Esophagus muscularis mucosa (tissue), 4 donors: ENCODE measurements around the gene CUX1. TPM values are rescaled to one million over a fixed set of nuclear protein-coding genes. Genes with fewer than 3 reads are reported as not detected.
"Not testable (repeated sequence)": the region's sequence is repeated elsewhere in the genome, so short reads cannot be mapped to it uniquely, and the experiment has no call there.

Experiments
- DNase-seq: peaks from one replicate; pipeline ENCODE4 v3.0.0-alpha.2; 2017; ENCODE audit errors: extremely low spot score
- H3K27ac ChIP-seq, 4 donors: fragments of 200-600 bp; sonication (generic); replicated peaks in 1 of 4; 1 replicate in 3 of 4; 2 replicates in 1 of 4; pipeline ENCODE4 v1.5.1; 2016 to 2019; ENCODE audit warnings: mild to moderate bottlenecking in 1 of 4
- H3K27me3 ChIP-seq, 4 donors: fragments of 200-600 bp; sonication (generic); one replicate each; pipeline versions ENCODE4 v1.5.1 to v1.6.0; 2016 to 2019
- H3K36me3 ChIP-seq, 4 donors: fragments of 200-600 bp; sonication (generic); one replicate each; pipeline ENCODE4 v1.5.1; 2016 to 2019
- H3K4me1 ChIP-seq, 4 donors: fragments of 200-600 bp; sonication (generic); one replicate each; pipeline ENCODE4 v1.5.1; 2016 to 2019
- H3K4me3 ChIP-seq, 4 donors: fragments of 200-600 bp; sonication (generic); 1 replicate in 2 of 4; 2 replicates in 2 of 4; pipeline ENCODE4 v1.5.1; 2016 to 2019; ENCODE audit warnings: mild to moderate bottlenecking in 4 of 4, moderate library complexity in 1 of 4
- H3K9me3 ChIP-seq, 4 donors: fragments of 200-600 bp; sonication (generic); 1 replicate in 3 of 4; 2 replicates in 1 of 4; pipeline ENCODE4 v1.5.1; 2016 to 2019
- EP300 ChIP-seq: sonication (generic); formaldehyde crosslinking; IDR thresholded peaks from one replicate; pipeline ENCODE4 v1.6.1; 2017; ENCODE audit warnings: antibody characterized with exemption
- POLR2A ChIP-seq: fragments of 450-650 bp; IDR thresholded peaks from one replicate; pipeline ENCODE4 v1.6.1; 2017; ENCODE audit warnings: antibody characterized with exemption, moderate library complexity, mild to moderate bottlenecking, low read depth
- POLR2AphosphoS5 ChIP-seq, 2 donors: sonication (generic); formaldehyde crosslinking; IDR thresholded peaks; one replicate each; pipeline ENCODE4 v1.6.1; 2017; ENCODE audit warnings: antibody characterized with exemption in 2 of 2
- WGBS: methylation state at CpG from one replicate; pipeline ENCODE4 v1.1.5; 2018; 5-methylcytosine and 5-hydroxymethylcytosine counted together
- intact Hi-C: fragments of 100-400 bp; cut with DNase I; formaldehyde crosslinking; loops from one replicate; pipeline ENCODE4 v1.15.1; 2023
- total RNA-seq, 4 donors: library from RNA; depleted of rRNA; stranded (reverse); fragments of >200 nt; gene quantifications; one replicate each; pipeline versions ENCODE4 v1.1.0 to v1.2.1, GENCODE V29; 2016
- TF ChIP-seq, protein P1 (sequence below), 3 experiments: fragments of 200-600 bp in 2 of 3; fragments of 450-650 bp in 1 of 3; sonication (generic) in 2 of 3; IDR thresholded peaks; one replicate each; pipeline ENCODE4 v1.5.1; 2017 to 2019; ENCODE audit warnings: antibody characterized with exemption in 3 of 3, mild to moderate bottlenecking in 2 of 3, moderate library complexity in 1 of 3

Gene CUX1
- total RNA-seq, 4 donors from 2014 or later = 61.5 to 136 (median 92.3) TPM

- Histone ChIP-seq H3K27me3 (no peaks in the 10 kb centered on the region), H3K36me3 (no peaks in the 10 kb centered on the region), H3K4me3 (no peak overlapping the region), H3K27ac (no peak overlapping the region), H3K9me3 (peaks cover 0 to under 1% (median 0%) of the 10 kb centered on the region in 4 donors), H3K4me1 (peaks cover 1 to 10% (median 3%) of the 10 kb centered on the region in 4 donors)
- TF ChIP-seq EP300 (no peak), POLR2A (no peak), POLR2AphosphoS5 (IDR thresholded peaks at IDR 0.05) (no peak)
- TF ChIP-seq, protein P1, sequence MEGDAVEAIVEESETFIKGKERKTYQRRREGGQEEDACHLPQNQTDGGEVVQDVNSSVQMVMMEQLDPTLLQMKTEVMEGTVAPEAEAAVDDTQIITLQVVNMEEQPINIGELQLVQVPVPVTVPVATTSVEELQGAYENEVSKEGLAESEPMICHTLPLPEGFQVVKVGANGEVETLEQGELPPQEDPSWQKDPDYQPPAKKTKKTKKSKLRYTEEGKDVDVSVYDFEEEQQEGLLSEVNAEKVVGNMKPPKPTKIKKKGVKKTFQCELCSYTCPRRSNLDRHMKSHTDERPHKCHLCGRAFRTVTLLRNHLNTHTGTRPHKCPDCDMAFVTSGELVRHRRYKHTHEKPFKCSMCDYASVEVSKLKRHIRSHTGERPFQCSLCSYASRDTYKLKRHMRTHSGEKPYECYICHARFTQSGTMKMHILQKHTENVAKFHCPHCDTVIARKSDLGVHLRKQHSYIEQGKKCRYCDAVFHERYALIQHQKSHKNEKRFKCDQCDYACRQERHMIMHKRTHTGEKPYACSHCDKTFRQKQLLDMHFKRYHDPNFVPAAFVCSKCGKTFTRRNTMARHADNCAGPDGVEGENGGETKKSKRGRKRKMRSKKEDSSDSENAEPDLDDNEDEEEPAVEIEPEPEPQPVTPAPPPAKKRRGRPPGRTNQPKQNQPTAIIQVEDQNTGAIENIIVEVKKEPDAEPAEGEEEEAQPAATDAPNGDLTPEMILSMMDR (IDR thresholded peaks at IDR 0.05) = no peak
- no peak for DNase-seq
- intact Hi-C loops = no loop called here
- 86% methylated on average over 13 of the region's 13 CpGs for WGBS
Observed at GRCh38 chr7:102050864-102051460, 233.5 kb downstream of the CUX1 start.

DNA sequence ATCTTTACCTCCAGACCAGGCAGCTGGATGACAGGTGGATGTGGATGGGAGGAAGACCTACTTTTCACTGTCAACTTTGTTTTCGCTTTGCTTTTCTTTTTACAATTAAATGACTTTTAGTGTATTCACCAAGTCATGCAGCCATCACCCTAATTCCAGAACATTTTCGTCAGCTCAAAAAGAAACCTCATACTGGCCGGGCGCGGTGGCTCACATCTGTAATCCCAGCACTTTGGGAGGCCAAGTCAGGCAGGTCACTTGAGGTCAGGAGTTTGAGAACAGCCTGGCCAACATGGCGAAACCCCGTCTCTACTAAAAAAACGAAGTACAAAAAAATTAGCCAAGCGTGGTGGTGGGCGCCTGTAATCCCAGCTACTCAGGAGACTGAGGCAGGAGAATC, 234.3 kb downstream of the CUX1 start:
- H3K36me3 ChIP-seq, DNase-seq, H3K27ac ChIP-seq, intact Hi-C loops, H3K9me3 ChIP-seq, H3K4me1 ChIP-seq, H3K4me3 ChIP-seq, H3K27me3 ChIP-seq: not testable (repeated sequence)
- WGBS = 91% methylated on average over 10 of the region's 10 CpGs

DNA sequence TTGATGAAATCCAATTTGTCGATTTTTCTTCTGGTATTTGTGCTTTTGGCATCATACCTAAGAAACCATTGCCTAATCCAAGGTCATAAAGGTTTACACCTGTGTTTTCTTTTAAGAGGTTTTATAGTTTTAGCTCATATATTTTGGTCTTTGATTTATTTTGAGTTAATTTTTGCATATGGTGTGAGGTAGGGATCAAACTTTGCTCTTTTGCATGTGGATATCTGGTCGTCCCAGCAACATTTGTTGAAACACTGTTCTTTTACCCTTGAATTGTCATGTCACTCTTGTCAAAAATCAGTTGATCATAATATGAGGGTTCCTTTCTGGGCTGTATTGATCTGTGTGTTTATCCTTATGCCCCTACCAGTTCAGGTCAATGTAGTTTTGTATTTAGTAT, 236.7 kb downstream of the CUX1 start:
- Histone ChIP-seq H3K36me3 (no peaks in the 10 kb centered on the region), H3K4me1 (peaks cover 0 to 3% (median 0%) of the 10 kb centered on the region in 4 donors), H3K27me3 (no peaks in the 10 kb centered on the region), H3K27ac (no peak overlapping the region), H3K9me3 (peaks cover 0 to 6% (median 0%) of the 10 kb centered on the region in 4 donors), H3K4me3 (no peak overlapping the region)
- intact Hi-C loops = no loop called here
- WGBS = 98% methylated on average over 2 of the region's 2 CpGs
- TF ChIP-seq POLR2AphosphoS5 (IDR thresholded peaks at IDR 0.05) = no peak
- no peak for TF ChIP-seq EP300
- TF ChIP-seq POLR2A = no peak
- TF ChIP-seq, protein P1 (IDR thresholded peaks at IDR 0.05) = no peak
- DNase-seq = no peak

DNA sequence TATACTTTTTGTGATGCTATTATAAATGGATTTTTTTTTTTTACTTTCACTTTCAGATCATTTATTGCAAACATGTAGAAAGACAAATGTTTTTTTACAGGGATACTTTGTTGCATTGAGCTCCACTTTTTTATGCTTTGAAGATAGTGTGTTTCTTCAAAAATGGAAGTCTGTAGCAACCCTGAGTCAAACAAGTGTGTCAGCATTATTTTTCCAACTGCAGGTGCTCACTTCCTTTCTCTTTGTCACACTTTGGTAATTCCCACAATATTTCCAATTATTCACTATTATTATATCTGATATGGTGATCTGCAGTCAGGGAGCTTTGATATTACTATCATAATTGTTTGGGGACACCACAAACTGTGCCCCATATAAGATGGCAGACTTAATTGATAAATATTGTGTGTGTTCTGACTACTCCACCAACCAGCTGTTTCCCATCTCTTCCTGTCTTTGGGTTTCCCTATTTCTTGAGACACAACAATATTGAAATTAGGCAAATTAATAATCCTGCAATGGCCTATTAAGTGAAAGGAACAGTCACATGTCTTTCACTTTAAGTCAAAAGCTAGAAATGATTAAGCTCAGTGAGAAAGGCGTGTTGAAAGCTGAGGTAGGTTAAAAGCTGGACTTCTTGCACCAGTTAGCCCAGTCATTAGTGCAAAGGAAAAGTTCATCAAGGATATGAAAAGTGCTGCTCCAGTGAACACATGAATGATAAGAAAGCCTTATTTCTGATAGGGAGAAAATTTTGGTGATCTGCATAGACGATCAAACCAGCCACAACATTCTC, 238.0 kb downstream of the CUX1 start:
- intact Hi-C loops = no loop called here
- no peak overlapping the region for H3K27ac ChIP-seq
- no peaks in the 10 kb centered on the region for H3K27me3 ChIP-seq
- TF ChIP-seq POLR2A (no peak), POLR2AphosphoS5 (IDR thresholded peaks at IDR 0.05) (no peak), EP300 (no peak)
- TF ChIP-seq, protein P1 (IDR thresholded peaks at IDR 0.05) = no peak
- H3K36me3 ChIP-seq = no peaks in the 10 kb centered on the region
- peaks cover 0 to 6% (median 0%) of the 10 kb centered on the region in 4 donors for H3K9me3 ChIP-seq
- no peak overlapping the region for H3K4me3 ChIP-seq
- H3K4me1 ChIP-seq = no peaks in the 10 kb centered on the region
- 100% methylated on average over 2 of the region's 2 CpGs for WGBS
- no peak for DNase-seq

DNA sequence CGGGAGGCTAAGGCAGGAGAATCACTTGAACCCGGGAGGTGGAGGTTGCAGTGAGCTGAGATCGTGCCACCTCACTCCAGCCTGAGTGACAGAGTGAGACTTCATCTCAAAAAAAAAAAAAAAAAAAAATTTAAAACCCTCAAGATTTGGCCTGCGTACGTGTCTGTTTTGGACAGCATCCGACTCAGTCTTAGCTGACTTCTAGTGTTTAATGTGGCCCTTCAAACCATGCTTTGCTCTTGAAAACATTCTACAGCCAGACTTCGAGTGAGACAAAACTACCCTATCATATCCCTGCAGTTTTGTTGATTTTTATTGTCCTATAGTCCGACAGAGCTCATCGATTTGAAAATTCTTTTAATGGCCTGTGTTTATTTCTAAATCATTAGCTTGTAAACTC, 242.1 kb downstream of the CUX1 start:
- intact Hi-C loops = no loop called here

More for the DNA sequence above, 242.1 kb downstream of the CUX1 start:
- H3K36me3 ChIP-seq = no peaks in the 10 kb centered on the region
- H3K4me3 ChIP-seq = no peak overlapping the region
- H3K27ac ChIP-seq = no peak overlapping the region
- TF ChIP-seq, protein P1 (IDR thresholded peaks at IDR 0.05) = no peak
- no peak for TF ChIP-seq POLR2AphosphoS5 (IDR thresholded peaks at IDR 0.05)
- TF ChIP-seq POLR2A = no peak
- no peak for TF ChIP-seq EP300
- H3K4me1 ChIP-seq = peaks cover 8 to 12% (median 11%) of the 10 kb centered on the region in 4 donors
- WGBS = 86% methylated on average over 9 of the region's 9 CpGs
- peaks cover 0 to 6% (median 0%) of the 10 kb centered on the region in 4 donors for H3K9me3 ChIP-seq
- DNase-seq = no peak
- H3K27me3 ChIP-seq = no peaks in the 10 kb centered on the region
